Measurements from ENCODE around the gene MCRIP2.

DNA sequence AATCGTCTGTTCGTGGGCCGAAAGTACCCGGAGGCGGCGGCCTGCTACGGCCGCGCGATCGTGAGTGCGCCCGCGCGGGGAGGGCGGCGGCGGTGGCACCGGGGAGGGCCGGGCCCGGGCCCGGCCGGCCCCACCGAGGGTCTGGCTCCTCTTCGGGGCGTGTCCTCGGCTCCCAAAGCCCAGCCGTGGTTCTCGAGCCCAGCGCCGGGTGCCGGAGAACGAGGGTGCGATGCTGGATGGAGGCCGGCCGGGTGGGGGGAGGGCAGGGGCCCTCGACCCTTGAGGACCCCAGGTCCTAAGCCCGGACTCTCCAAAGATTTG, 39.0 kb downstream of the MCRIP2 start:
- TF ChIP-seq, protein P1, sequence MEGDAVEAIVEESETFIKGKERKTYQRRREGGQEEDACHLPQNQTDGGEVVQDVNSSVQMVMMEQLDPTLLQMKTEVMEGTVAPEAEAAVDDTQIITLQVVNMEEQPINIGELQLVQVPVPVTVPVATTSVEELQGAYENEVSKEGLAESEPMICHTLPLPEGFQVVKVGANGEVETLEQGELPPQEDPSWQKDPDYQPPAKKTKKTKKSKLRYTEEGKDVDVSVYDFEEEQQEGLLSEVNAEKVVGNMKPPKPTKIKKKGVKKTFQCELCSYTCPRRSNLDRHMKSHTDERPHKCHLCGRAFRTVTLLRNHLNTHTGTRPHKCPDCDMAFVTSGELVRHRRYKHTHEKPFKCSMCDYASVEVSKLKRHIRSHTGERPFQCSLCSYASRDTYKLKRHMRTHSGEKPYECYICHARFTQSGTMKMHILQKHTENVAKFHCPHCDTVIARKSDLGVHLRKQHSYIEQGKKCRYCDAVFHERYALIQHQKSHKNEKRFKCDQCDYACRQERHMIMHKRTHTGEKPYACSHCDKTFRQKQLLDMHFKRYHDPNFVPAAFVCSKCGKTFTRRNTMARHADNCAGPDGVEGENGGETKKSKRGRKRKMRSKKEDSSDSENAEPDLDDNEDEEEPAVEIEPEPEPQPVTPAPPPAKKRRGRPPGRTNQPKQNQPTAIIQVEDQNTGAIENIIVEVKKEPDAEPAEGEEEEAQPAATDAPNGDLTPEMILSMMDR (IDR thresholded peaks at IDR 0.05): no peak
- TF ChIP-seq POLR2A (IDR thresholded peaks at IDR 0.05): no peak
